ENCODE measurements around the gene PPP1R13B.

The PPP1R13B gene

DNA sequence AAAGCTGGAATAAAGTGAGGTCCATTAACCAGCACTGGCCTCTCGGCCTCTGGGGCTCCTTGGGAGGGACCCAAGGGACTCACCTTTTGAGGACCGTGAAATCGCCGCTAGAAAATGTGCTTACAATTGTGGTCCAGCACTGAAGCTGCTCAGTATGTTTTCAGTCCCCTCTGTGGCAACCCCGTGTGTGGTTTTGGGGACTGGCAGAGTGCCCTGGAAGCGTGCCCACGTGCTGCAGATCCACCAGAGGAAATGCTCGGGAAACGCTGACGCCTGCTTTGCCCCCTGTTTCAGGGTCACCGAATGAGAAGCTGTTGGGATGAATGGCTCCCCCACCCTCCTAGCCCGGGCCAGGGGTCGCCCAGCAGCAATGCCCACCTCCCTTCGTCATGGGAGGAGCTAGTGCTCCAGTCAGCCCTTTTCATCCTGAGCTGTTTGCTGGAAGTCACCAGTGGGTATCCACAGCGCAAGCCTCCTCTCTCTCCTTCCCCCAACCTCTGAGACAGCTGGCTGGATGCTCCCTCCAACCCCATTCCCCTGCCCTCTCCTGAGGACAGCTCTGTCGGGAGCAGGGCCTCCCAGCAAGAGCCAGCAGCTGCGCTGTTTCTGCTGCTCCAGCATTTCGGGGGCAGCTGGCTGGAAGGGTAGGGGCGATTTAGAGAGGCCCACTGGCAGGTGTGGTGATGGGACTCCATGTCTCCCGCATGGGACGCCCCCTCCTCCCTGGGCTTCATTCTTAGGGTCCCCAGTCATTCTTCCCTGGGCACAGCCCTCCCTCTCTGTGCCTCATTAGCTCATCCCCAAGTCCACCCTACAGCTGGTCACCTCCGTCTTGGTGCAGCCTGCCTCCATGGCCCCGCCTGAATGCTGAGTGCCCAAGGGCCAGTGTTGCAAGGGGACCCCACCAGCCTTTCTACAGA is 33.2 kb upstream of the PPP1R13B start:
- in situ Hi-C loops (cut with MboI; ENCODE audit: low sequenced_read_pairs), result no loop called here

DNA sequence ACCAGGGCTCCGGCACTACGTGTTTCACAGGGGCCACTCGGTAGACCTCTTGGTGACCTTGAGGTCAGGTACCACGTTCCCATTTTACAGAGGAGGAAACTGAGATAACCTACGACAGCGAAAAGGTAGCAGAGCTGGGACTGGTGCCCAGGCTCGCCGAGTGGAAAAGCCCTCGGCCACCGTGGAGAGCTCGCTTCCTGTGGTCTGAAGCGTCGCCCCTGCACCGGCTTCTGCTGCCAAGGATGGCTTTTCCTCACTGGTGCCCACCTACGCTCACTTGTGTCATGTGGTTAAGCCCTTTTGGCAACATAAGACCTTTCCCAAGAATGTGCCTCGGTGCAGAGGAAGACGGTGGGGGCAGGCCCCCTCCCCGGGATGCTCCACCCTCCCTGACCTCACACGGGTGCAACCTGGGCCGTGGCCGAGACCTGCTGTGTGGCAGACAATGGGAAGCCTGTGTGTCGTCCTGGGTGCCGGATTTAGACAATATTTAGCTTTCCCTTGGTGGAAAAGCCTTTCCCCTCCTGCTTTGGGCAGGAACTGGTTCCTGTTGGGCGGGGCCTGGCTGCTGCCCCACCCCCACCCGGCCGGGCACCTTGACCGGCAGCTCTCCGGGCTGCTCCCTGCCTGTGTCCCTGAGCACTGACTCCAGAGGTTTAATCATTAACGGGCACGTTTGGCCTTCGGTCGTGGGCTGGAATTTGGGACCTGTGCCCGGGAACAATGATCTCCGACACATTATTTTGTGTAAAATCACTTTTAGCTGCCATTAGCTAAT is 32.4 kb upstream of the PPP1R13B start:
- in situ Hi-C loops (cut with MboI; ENCODE audit: low sequenced_read_pairs), result no loop called here

DNA sequence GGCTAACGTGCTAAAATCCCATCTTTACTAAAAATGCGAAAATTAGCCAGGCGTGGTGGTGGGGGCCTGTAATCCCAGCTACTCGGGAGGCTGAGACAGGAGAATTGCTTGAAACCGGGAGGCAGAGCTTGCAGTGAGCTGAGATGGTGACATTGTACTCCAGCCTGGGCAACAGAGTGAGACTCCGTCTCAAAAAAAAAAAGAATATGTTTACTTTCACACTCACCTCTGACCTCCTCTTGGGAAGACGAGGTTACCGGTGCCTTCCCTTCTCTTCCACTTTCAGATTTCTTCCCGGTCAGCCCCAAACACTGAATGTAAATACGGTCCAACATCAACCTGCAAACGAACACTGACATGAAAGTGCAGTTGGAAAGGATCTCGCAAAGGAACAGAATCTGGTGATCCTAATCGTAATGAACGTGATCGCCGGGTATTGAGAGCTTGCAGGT is 31.8 kb upstream of the PPP1R13B start:
- in situ Hi-C loops (cut with MboI; ENCODE audit: low sequenced_read_pairs), result no loop called here

DNA sequence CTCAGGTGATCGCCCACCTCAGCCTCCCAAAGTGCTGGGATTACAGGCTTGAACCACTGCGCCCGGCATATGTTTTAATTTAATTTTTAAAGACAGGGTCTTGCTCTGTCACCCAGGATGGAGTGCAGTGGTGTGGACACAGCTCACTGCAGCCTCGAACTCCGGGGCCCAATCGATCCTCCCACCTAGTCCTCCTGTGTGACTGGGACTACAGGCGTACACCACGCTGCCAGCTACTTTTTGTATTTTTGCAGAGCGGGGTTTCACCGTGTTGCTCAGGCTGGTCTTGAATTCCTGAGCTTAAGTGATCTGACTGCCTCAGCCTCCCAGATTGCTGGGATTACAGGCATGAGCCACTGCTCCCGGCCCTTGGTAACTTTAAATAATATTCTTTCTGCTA is 30.8 kb upstream of the PPP1R13B start:
- in situ Hi-C loops (cut with MboI; ENCODE audit: low sequenced_read_pairs), result no loop called here

DNA sequence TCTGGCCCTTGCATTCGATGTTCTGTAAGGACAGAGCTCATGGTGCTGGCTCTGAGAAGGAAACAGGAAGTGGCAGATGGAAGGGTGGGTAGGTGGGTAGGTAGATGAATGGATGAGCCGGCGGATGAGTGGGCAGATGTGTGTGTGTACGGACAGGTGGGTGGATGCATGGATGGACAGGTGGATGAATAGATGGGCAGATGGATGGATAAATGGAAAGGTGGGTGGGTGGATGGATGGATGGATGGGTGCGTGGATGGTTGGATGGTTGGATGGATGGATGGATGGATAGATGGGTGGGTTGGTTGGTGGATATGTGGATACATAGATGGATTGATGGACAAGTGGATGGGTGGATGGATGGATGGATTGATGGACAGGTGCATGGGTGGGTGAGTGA is 27.6 kb upstream of the PPP1R13B start:
- in situ Hi-C loops (cut with MboI; ENCODE audit: low sequenced_read_pairs), result no loop called here

DNA sequence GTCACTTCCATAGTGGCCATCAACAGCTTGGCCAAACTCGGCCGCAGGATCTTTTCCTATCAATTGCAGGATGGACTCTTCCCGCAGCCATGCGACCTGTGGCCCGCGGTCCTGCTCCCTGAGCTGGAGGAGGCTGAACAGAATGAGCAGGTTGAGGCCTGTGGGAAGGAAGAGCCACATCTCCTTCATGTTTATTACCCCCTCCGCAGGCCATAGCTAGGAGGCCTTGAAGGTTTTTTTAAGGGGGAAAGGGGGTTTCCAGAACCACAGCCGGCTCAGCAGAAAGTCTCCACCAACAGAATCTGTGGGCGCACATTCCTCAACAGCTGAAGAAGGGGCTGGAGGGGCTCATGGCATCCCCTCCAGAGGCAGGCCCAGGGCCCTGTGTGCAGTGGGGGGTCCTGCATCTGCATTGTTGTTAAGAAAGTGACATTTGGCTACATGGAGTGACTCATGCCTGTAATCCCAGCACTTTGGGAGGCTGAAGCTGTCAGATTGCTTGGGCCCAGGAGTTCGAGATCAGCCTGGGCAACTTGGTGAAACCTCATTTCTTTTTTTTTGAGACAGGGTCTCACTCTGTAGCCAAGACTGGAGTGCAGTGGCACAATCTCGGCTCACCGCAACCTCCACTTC is 25.2 kb upstream of the PPP1R13B start:
- in situ Hi-C loops (cut with MboI; ENCODE audit: low sequenced_read_pairs), result no loop called here

DNA sequence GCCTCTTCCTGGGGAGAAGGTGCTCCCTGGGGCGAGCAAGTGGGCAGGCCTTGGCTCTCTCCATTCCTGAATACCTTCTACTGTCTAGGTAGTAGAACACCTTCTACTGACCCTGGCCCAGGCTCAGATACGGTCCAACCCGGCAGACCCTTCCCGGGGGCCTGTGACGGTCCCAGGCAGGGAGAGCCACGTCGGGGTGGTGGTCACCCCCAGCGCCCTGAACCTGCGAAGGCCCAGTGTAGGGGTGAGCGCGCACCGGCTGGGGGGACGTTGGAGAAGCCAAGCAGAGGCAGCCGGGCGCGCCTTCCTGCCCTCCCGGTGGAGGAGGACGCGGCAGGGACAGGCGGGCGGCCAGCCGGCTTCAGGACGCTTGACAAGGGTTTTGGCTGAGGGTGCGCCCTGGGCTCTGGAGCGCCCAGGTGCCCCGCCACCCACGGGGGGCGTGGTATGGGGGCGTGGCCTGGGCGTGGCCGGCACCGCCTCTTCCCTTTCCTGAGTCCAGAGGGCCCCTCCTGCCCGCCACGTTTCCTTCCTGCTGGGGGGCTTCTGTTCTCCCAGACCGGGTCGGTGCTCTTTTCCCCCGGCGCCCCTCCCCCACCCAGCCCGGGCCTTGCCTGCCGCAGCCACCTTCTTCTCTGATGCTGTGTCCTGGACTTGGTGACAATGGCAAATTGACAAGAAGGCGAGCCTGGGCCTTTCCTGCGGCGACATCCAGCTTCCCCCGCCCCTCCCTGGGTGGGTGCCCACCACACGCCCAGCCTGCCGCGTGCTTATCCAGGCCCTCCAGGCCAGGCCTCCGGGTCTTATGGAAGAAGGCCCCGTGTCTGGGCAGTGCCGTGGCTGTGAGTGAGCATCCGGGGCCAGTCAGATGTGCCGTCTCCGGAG is 24.5 kb upstream of the PPP1R13B start:
- in situ Hi-C loops (cut with MboI; ENCODE audit: low sequenced_read_pairs), result no loop called here

DNA sequence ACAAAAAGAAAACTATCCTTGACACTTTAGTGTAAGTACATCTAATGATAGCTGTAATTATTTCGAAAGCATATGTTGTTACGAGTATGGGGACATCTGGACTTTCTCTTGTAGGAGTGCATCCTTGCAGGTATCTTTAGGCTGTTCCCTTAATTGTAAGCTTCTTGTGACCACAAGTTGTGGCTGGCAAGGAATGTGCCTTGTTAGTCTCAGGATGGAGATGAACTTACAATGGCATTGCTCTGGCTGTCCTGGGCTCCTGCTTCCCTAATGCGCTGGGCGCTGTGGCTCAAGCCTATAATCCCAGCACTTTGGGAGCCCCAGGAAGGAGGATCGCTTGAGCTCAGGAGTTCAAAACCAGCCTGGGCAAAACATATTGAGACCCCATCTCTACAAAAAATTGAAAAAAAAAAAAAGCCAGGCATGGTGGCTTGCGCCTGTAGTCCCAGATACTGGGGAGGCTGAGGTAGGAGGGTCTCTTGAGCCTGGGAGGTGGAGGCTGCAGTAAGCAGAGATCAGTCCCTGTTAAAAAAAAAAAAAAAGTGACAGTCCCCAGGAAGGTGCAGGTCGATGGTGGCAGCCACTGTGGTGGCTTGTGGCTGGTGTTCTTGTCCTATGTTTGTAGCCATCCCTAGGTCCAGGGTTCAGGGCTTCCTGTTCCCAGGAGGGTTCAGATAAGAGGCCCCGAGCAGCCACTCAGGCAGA is 23.7 kb upstream of the PPP1R13B start:
- in situ Hi-C loops (cut with MboI; ENCODE audit: low sequenced_read_pairs), result no loop called here

DNA sequence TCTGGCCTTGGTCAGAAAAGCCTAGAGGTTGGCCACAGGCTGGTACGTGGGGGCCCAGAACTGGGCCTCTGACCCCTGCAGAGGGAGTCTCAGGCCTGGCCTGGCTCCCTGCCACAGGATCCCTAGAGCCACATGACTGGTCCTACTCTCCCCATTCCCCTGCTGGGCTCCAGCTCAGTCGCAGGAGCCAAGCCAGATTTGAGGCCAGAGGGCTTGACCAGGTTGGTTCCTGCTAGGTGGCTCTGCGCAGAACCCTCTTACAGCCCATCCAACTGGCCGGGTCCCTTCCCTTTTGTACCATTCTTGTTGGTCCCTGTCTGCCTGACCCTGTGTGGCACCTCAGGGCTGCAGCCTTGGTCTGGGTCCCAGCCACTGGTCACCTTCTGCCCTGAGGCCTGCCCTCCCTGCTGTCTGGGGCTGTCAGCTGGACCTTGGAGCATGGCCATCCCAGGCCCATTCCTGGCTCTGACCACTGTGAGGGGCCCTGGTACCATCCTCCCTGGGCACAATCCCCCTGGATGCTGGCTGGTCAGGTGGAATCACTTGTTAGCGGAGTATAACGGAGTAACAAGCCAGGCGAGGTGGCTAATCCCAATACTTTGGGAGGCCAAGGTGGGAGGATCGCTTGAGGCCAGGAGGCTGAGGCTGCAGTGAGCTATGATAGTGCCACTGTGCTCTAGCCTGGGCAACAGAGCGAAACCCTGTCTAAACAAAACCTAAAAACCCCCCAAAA is 22.9 kb upstream of the PPP1R13B start:
- in situ Hi-C loops (cut with MboI; ENCODE audit: low sequenced_read_pairs), result no loop called here

DNA sequence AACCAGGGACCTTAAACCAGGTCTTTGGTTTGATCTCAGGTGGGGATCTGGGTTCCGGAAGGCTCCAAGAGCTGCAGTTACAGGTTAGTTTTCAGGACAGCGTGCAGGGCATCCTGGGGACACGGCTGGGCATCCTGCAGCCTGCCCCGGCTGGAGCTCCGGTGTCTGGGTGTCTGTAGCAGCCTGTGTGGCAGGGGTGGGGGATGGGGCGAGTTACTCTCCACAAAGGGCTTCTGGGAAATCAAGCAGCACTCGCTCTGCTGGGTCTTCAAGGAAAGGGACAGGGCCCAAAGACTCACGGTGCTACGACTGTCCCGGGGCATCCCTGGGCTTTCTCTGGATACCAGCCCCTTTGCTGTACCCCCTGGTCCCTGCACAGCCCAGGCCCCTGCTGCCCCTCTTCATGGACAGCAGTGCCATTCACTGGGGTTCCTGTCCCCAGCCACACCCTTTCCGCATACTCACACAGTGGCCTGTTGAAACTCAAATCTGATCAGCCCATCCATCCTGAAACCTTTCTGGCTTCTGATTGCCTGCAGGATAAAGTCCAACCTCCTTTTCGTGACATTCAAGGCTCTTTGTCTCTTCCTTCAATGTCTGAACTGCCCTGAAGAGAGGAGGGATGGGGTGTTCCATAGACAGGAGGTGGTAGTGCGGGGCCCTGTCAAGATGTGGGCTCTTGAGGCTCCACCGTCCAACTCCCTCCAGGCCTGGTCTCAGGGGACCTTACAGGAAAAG is 22.2 kb upstream of the PPP1R13B start:
- in situ Hi-C loops (cut with MboI; ENCODE audit: low sequenced_read_pairs), result no loop called here

DNA sequence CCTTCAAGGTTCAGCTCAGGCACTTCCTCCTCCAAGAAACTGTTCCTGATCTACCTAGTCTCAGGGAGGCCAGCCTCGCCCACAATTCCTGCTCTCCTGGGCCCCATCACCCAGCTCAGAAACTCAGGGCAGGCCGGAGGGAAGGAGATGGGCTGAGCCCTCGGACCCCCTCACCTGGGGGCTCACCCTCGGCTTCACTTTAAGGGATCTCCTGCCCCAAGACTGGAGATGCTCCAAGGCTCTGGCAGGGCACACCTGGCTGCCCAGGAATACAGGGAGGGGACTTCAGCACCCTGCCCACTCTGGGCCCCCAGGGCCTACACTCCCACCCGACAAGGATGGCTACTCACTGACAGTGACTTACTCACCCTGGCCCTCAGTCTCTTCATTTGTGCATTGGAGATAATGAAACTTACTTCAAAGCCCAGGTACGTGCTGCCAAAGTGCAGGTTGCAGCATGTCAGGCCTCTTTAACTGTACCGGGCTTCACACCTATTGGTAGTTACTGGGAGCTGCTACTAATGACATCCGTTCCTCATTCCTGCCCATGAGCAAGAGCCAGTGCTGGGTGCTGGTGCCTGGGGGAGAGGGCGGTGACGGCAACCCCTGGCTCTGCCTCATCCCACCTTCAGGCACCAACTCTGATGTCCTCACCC is 21.0 kb upstream of the PPP1R13B start:
- in situ Hi-C loops (cut with MboI; ENCODE audit: low sequenced_read_pairs), result no loop called here

DNA sequence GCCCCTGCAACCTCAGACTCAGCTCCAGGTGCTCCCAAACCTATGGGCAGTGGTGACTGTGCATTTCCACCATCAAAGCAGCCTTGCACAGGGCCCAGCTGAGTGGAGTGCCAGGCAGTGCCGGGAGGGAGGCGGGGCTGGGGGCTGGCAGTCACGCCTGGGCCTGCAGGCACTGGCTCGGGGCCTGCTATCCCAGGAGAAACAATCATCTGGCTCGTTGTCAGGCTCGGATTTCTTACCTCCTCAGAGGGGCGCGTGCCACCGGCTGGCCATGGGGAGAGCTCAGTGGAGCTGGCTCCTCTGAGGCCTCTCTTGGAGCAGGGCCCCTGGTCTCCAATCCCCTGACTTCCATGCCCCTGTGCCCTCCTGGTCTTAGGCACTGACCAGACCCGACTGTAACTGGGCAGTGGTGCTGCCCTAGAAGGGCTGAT is 20.2 kb upstream of the PPP1R13B start:
- in situ Hi-C loops (cut with MboI; ENCODE audit: low sequenced_read_pairs), result no loop called here

DNA sequence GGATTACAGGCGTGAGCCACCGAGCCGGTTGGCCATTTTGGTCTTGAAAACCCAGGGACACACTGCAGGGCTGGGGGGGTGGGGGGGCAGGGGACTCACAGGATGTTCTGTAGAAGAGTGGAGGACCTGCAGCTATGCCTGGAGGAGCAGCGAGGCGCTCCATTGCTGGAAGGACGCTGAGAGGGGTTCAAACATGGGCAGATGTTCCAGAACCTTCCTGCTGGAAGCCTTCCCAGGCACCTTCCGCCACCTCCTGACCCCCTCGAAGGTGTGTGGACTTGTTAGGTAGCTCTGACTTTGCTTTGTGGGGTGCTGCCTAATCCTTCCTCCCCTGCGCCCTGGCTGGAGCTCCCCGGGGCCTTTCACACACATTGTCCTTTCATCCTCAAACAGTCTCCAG is 19.6 kb upstream of the PPP1R13B start:
- in situ Hi-C loops (cut with MboI; ENCODE audit: low sequenced_read_pairs), result no loop called here

DNA sequence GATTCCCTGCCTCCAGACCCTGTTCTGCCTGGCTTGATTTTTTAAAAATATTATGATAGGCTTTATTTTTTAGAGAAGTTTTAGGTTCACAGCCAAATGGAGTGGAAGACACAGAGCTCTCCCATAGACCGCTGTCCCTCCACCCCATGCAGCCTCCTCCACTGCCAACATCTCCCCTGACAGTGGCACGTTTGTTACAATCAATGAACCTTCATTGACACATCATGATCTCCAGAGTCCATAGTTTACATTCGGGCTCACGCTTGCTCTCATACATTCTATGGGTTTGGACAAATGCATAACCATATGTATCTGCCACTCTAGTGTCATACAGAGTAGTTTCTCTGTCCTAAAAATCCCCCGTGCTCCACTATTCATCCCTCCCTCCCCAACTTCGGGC is 15.9 kb upstream of the PPP1R13B start:
- in situ Hi-C loops (cut with MboI; ENCODE audit: low sequenced_read_pairs), result no loop called here

DNA sequence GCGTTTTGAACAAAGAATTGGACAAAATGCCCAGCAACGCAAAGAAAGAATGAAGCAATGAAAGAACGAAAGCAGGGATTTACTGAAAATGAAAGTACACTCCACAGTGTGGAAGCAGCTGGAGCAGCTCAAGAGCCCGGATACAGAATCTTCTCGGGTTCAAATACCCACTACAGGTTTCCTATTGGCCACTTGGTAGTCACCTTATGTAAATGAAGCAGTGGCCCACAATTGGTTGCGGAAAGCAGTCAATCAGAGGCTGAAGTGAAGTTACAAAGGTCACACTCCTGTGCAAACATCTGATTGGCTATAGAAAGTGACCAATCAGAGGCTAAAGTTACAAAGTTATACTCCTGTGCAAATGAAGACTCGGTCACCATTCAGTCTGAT is 15.0 kb upstream of the PPP1R13B start:
- in situ Hi-C loops (cut with MboI; ENCODE audit: low sequenced_read_pairs), result no loop called here

DNA sequence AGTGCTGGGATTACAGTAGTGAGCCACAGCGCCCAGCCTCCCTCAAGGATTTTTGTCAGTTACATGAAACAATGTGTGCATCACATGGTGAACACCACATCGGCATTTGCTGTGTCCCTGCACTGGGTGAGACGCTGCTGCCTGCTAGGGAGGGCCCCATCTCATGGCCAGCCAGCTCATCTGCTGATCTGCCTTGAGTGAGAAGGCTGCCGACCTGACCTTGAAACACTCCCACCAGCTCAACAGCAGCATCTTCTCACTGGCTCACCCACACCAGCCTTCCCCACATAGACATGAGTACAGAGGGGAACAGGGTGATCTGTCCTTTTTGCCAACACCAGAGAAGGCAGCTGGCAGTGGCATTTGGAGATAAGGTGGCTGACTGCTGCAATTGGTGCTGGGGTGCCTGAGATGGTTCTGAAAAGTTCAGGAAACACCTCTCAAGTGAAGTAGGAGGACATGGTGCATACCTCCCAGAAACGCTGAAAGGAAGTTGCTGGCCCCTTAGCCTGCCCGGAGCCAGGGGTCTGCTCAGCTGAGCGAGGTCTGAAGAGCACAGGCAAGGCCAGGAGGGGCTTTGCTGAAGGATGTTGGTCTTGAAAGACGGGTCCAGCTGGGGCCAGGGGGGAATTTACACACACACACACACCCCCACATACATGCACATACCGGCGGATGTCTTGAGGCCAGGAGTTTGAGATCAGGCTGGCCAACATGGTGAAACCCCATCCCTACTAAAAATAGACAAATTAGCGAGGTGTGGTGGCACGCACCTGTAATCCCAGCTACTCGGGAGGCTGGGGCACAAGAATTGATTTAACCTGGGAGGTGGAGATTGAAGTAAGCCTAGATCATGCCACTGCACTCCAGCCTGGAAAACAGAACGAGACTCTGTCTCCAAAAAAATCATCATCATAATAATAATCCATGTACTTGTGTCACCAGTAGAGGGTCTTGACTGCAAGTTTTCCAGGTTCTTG is 14.3 kb upstream of the PPP1R13B start:
- in situ Hi-C loops (cut with MboI; ENCODE audit: low sequenced_read_pairs), result no loop called here

Measured in HL-60/S4 treated with phorbol 12-myristate 13-acetate at 8.2 ng/mL for 4 days and 3 days (cell line).